Cerebellar nuclear complex (tissue), 1 donor: ENCODE measurements around the gene METRN.
"Not testable (repeated sequence)": the region's sequence is repeated elsewhere in the genome, so short reads cannot be mapped to it uniquely, and the experiment has no call there.

Source experiments
- DNase-seq, 2 experiments: peaks; one replicate each; lab custom pipeline; 2025; lab: John Stamatoyannopoulos, UW

The METRN gene

DNA sequence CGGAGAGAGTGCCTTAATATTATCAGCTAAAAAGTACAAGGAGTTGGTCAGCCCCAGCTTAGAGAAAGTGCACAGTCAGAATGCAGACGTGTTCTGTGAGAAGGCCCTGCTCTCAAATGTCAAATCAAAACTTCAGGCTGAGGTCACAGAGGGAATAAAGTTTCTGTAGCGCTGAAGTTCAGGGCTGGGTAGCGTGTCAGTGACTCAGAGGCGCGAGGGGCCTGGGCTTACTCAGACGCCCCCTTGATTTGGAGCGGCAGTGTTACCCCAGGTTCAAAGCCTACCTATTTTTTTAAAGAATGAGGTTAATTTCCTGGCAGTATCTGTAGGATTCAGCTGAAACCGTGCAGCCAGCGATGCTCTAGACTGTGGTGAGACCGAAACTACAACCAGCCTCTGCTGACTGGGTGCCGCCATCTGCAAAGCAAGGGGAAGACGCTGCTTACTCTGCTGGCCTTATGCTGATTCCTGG, 21.1 kb downstream of the METRN start:
- DNase-seq = no peak

- DNase-seq = no peak
Observed at GRCh38 chr16:736936-737481, 22.1 kb downstream of the METRN start.

GRCh38 chr16:739560-740458, 24.9 kb downstream of the METRN start:
- no peak for DNase-seq

DNA sequence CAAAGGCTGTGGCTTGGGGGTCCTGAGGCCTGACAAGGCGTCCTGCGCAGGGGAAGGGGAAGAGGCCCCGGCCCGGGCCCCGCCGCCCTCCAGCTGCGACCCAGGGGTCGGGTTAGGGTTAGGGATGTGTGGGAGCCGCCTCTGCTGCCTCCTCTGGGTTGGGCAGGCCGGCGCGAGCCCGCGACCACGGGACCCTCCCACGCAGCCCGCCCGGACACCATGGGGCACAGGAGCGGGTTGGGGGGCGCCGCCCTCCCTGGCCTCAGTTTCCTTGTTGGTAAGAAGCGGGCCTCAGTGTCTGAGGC, 25.5 kb downstream of the METRN start:
- no peak for DNase-seq

DNA sequence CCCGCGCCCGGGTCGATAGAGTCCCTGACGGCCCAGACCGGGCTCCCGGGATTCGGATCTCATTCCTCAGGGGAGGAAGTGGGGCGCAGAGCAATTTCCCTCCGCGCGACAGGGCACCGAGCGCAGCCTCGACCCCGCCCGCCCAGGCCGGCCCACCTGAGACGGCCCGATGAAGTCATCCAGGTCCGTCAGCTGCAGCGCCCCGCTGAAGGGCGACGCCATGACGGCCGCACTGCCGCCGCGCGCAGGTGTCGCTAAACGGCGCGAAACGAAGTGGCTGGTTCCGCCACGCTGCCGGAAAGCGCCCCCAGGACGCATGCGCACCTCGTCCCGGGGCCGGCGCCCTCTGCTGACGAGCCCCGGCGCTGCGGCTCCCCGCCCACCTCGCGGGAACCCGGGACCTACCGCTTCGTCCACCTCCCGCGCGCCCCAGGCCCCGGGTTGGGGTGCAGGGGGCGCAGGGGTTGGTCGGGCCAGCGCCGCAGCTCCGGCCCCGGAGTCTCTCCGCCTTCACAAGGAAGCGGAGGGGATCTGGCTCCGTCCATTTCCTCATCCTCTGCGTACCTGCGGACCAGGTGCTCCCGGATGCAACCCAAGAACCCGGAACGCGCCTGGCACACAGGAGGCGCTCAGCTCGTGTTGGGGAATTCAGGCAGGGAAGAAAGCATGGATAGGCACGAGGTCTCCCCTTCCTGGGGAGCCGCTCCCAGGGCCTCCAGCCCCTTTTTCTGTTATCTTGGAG, 26.0 kb downstream of the METRN start, which contains the start of gene CIAO3:
TSS of gene CIAO3 (minus strand) at position 234 of the 742 bp plus-strand sequence. CDS start at position 222, 12 bp downstream.
- DNase-seq = peak in 1 of 2 experiments; percentile 23

GRCh38 chr16:741986-742629, 27.2 kb downstream of the METRN start:
- DNase-seq = no peak

- DNase-seq = not testable (repeated sequence)
Observed at GRCh38 chr16:742894-743293, 28.0 kb downstream of the METRN start.

- DNase-seq = no peak
Observed at GRCh38 chr16:743794-744500, 29.0 kb downstream of the METRN start.

- no peak for DNase-seq
Observed at GRCh38 chr16:745739-746138, 30.8 kb downstream of the METRN start.

- DNase-seq = no peak
Observed at GRCh38 chr16:746637-747036, 31.7 kb downstream of the METRN start.

- DNase-seq = no peak
Observed at GRCh38 chr16:747978-748746, 33.2 kb downstream of the METRN start.

DNA sequence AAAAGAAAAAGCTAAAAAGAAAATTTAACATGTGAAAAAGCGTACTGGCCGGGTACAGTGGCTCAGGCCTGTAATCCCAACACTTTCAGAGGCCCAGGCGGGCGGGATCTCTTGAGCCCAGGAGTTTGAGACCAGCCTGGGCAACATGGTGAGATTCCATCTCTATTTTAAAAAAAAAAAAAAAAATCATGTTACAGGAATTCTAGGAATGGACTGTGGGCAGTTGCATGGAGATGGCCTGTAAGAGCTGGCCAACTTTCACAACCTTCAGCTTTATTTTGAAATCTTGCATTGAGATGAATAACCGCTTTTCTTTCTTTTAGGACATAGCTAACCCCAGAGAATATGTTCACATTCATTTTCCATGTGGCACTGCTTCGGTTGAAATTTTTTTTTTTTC, 34.1 kb downstream of the METRN start:
- no peak for DNase-seq

DNA sequence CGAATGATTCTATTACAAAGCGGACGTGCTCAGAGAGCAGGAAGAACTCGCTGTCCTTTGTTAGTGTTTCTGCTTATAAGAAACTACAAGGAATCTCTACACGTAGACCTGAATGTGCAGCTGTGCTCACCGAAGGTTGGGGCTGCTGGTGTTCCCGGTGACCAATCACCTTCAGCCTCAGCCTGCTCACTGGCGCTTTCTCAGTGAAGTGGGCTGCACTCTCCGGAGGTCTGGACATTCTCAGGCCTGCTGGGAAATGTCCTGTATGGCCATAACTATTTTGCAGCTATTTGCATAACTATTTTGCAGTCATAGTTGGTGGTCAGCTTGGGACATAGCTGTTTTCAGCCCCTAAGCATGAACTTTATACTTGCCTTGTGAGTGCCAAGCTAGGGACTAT, 35.6 kb downstream of the METRN start:
- DNase-seq = no peak

DNA sequence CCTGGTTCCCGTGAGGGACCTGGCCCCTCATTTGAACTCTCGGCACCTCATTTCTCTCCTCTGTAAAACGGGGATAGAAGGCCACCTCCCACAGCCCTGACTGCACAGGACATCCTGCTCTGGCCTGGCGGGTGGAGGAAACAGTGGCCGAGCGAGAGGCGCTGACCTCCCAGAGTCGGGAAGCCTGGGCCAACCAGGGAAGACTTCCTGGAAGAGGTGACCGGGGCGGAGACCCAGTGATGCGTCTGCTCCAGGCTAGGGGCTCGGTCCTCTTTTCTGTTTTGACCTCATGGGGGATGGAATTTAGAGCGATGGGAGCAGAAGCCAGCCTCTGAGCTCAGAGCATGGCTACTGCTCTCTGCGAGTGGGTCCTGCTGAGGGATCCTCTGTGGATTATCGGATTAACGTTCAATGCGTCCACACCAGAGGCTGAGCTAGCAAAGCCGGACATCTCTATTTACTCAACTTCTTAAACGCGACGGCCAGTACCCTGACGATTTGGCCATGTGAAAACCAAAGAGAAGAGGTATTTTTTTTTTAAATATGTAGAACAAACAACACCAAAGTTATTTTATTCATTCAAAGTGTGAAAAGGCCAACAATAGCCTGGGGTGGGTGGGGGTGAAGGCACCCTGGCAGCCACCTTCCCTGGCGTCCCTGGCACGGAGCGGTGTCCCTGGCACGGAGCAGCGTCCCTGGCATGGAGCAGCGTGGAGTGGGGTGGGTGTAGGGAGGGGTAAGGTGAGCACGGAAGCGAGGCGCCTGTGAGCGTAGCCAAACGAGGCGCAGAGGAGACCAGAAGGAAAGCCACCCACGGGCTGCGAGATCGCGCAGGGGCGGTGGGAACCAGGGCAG, 36.5 kb downstream of the METRN start:
- no peak for DNase-seq

- DNase-seq = no peak
Observed at GRCh38 chr16:752007-752312, 37.0 kb downstream of the METRN start.

GRCh38 chr16:754121-754607, 39.2 kb downstream of the METRN start:
- DNase-seq = not testable (repeated sequence)

GRCh38 chr16:754656-755055, 39.7 kb downstream of the METRN start:
- no peak for DNase-seq

DNA sequence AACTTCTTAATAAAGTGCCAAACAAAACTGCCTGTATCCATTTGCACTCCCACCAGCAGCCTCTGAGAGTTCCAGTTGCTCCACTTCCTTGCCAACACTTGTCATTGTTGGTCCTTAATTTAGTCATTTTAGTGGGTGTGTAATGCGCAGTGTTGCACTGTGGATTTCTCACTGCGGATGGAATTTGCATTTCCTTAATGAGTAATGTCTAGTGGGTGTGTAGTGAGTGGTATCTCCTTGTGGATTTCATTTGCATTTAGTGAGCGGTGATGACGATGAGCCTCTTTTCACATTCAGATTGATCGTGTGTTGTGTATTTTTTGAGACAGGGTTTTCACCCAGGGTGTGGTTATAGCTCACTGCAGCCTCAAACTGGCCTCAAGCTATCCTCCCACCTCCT, 41.5 kb downstream of the METRN start:
- no peak for DNase-seq

- DNase-seq = no peak
Observed at GRCh38 chr16:759110-759910, 44.4 kb downstream of the METRN start.
